CD4-positive, alpha-beta T cell treated with Interleukin-17A for 4 hours (primary cell): ENCODE data around the gene GMNN.
"Not testable (repeated sequence)": the region's sequence is repeated elsewhere in the genome, so short reads cannot be mapped to it uniquely, and the experiment has no call there.

ENCODE experiments used
- DNase-seq: peaks from one replicate; pipeline ENCODE4 v3.0.0-alpha.2; 2020; ENCODE audit warnings: mixed read lengths

GMNN gene

DNA sequence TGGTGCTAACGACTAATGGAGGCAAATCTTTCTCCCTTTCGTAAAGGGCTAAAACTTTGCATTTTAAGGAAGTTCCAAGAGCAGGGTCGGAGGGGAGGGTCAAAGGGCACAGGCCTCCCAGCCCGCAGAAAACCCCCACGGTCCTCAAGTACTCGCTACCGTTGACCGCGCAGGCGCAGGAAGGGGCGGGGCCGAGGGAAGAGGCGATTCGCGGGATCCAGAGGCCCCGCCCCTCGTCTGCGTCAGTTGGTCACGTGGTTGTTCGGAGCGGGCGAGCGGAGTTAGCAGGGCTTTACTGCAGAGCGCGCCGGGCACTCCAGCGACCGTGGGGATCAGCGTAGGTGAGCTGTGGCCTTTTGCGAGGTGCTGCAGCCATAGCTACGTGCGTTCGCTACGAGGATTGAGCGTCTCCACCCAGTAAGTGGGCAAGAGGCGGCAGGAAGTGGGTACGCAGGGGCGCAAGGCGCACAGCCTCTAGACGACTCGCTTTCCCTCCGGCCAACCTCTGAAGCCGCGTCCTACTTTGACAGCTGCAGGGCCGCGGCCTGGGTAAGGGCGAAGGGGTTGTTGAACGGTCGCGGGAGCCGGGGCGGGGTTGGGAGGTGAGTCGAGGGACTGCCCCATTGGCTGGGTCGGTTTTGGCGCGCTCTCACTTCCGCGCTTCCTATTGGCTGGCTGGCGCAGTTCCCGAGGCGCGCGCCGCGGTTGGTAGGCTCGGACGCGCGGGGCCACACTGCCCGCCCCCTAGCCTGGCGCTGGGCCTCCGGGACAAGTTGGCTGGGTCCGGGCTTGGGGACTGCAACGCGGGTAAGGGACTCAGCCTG is at the start of gene GMNN:
TSS of gene GMNN (plus strand) at position 242 of the 824 bp plus-strand sequence. CDS start 2,310 bp downstream, outside the sequence.
- DNase-seq, result peak; percentile 100

- DNase-seq, result not testable (repeated sequence)
Measured at GRCh38 chr6:24730653-24731052, 44.1 kb upstream of the GMNN start.

DNA sequence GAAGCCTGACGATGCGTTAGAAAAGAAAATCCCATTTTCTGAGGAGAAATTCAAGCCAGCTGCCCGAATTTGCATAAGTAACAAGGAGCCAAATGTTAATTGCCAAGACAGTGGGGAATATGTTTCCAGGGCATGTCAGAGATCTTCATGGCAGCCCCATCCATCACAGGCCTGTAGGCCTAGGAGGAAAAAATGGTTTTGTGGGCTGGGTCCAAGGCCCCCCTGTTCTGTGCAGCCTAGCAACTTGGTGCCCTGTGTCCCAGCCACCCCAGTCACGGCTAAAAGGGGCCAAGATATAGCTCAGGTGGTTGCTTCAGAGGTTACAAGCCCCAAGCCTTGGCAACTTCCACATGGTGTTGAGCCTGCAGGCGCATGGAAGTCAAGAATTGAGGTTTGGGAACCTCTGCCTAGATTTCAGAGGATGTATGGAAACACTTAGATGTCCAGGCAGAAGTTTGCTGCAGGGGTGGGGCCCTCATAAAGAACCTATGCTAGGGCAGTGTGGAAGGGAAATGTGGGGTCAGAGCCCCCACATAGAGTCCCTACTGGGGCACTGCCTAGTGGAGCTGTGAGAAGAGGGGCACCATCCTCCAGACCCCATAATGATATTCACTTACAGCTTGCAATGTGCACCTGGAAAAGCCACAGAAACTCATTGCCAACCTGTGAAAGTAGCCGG is 43.1 kb upstream of the GMNN start:
- DNase-seq, result not testable (repeated sequence)

- no peak for DNase-seq
Measured at GRCh38 chr6:24734166-24734565, 40.6 kb upstream of the GMNN start.

GRCh38 chr6:24734710-24735109 is 40.0 kb upstream of the GMNN start:
- DNase-seq, result not testable (repeated sequence)

- no peak for DNase-seq
Measured at GRCh38 chr6:24738741-24739140, 36.0 kb upstream of the GMNN start.

- no peak for DNase-seq
Measured at GRCh38 chr6:24740861-24741260, 33.9 kb upstream of the GMNN start.

DNA sequence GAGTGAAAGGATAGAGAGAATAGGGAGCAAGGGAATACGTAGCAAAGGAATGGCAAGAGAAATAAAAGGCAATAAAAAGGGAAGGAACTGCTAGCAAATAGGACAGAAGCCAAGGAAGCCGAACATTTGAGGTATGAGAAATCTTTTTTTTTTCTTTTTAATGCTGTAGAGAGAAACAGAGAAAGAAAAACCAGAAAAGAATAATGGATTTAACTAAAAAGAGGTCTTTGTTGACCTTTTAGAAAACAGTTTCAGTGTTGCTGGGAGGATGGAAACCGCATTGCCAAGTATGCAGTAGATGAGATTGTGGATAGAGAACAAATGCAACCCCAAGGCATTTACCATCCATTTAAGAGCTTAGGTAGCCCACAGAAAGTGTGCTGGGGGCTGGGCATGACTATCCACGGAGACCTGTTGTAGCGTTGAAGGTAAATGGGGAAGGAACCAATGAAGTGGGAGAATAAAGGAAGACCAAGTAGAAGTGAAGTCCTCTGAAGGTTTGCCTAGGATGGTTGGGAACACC is 32.5 kb upstream of the GMNN start:
- DNase-seq, result no peak

DNA sequence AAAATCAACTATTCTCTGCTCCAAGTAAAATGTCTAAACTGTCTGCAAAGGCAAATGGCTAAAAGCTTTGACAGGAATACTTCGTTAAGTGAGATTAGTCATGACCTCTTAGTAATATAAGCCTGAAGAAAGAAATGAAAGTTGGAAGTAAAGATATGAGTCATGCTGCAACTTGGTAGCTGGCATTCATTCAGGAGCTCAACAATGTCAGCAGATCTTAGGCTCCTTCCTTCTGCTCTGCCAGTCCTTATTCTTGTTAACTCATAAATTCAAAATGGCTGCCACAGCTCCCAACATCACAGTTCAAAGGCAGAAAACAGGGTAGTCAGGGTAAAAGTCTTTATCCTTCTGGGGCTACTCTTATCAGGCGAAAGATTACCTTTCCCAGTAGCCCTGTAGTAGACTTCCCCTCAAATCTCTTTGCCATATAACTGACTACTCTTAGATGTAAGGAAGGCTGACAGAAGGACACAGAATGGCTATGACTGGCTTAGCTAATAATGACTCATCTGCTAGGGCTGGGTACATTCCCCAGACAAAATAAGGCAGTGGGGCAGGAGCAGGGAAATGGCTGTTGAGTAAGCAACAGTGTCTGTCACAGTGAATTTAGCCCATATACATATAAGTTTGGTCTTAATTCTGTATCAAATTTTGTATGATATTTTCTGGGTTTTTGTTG is 31.3 kb upstream of the GMNN start:
- no peak for DNase-seq

GRCh38 chr6:24743944-24744335 is 30.8 kb upstream of the GMNN start:
- no peak for DNase-seq

GRCh38 chr6:24744911-24745310 is 29.8 kb upstream of the GMNN start:
- no peak for DNase-seq

DNA sequence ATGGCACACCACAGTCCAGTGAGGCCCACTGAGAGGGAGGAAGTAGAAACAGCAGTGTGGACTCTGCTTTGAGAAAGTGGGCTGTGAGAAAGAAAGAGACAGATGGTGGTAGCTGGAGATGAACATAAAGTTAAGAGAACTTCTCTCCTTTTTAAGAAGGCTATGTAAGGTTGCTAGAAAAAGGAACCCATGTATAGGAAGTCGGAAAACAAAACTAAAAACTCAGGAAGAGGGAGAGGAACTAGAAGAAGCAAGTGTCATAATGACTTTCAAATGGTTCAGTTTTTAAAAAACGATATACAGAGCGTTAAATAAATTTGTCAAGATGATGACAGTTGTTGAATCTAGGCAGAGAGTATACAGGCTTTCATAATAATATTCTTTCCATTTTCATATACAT is 25.4 kb upstream of the GMNN start:
- DNase-seq, result no peak

DNA sequence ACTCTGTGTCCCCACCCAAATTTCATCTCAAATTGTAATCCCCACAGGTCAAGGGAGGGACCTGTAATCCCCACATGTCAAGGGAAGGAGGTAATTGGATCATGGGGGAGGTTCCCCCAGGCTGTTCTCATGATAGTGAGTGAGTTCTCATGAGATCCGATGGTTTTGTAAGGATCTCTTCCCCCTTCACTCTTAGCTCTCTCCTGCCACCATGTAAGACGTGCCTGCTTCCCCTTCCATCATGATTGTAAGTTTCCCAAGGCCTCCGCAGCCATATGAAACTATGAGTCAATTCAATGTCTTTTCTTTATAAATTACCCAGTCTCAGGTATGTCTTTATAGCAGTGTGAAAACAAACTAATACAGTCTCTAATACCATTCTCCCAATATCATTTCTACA is 23.9 kb upstream of the GMNN start:
- DNase-seq, result not testable (repeated sequence)

- DNase-seq, result no peak
Measured at GRCh38 chr6:24752503-24752902, 22.2 kb upstream of the GMNN start.

GRCh38 chr6:24752917-24753492 is 21.7 kb upstream of the GMNN start:
- no peak for DNase-seq

GRCh38 chr6:24753545-24753944 is 21.2 kb upstream of the GMNN start:
- DNase-seq, result no peak

GRCh38 chr6:24754378-24754777 is 20.4 kb upstream of the GMNN start:
- not testable (repeated sequence) for DNase-seq

DNA sequence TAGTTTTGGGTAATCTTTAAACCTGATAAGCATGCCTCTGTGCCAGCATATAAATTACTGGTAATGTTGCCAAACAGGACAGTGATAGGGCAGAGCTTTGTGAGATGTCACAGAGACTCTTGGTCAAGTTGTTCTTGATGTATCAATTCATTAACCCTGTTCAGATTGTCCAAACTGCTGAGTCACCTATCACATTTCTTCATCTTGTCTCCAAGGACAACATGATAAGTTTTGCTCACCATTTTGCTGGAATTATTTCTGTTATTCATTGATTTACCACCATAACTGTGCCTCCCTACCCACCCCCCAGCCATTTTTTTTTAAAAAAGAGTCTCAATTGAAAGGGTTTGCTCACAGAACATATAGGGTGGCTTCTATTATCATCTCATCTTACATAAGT is 19.5 kb upstream of the GMNN start:
- no peak for DNase-seq

GRCh38 chr6:24757611-24758010 is 17.1 kb upstream of the GMNN start:
- DNase-seq, result no peak

GRCh38 chr6:24759718-24760117 is 15.0 kb upstream of the GMNN start:
- no peak for DNase-seq

DNA sequence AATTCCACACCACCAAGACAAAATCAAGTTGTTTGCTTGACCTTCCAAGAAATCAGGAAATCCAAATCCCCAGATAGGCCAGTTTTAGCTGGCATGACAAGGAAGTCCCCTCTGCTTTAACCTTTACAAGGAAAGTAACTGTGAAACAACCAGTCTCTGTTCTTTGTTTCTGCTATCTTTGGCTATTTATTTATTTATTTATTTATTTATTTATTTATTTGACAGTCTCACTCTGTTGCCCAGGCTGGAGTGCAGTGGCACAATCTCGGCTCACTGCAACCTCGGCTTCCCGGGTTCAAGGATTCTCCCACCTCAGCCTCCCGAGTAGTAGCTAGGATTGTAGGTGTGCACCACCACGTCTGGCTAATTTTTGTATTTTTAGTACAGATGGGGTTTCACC is 14.5 kb upstream of the GMNN start:
- no peak for DNase-seq

DNA sequence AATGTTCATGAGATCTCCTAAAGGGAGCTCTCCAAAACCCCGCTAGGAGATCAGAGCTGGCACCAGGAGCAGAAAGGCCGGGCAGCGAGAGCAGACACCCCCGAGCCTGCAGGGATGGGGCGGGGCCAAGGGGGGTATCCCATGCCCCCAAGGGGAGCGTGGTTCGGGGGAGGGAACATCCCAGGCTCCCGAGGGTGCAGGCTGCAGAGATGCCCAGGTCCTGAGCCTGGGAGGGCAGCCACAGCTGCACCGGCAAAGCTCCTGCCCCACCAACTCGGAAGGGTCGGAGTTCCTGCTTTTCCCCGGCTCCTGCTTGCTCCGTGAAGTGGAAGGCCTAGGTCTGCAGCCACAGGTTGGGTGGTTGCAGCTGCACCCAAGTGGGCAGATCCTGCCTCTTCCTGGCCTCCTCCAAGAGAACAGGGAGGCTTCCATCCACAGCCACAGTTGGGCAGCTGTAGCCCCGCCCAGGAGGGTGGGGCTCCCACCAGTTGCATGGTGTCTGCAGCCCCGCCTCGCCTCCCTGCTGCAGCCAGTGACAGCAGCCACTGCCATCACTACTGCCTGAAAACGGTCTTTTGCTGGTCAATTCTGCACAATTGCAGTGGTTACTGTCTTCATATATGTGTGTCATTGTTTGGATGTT is 13.4 kb upstream of the GMNN start:
- no peak for DNase-seq

- DNase-seq, result no peak
Measured at GRCh38 chr6:24761851-24762250, 12.9 kb upstream of the GMNN start.
